IMR-90 (cell line): ENCODE results near the gene RADIL. TPM values are rescaled to one million over a fixed set of nuclear protein-coding genes. Genes with fewer than 3 reads are reported as not detected.

Experiments used
- ATAC-seq: fragments of 200-7000 bp; cut with Tn5 transposase; 2 replicates; pipeline ENCODE4 v1.9.1; 2020; ENCODE audit warnings: low read depth, mild to moderate bottlenecking, moderate library complexity
- BruUV-seq: library from RNA; stranded (reverse); fragments of 400-500 nt; replicated peaks from 2 replicates; lab custom pipeline; 2021; lab: Mats Ljungman, UMichigan
- CTCF ChIA-PET: fragments of 300-600 bp; formaldehyde crosslinking; extraction: SDS; loops from one replicate; lab custom pipeline; 2021; ENCODE audit warnings: antibody characterized with exemption; lab: Yijun Ruan, JAX
- POLR2A ChIA-PET: fragments of 300-600 bp; sonication (Branson Sonifier 250); formaldehyde crosslinking; loops from one replicate; lab custom pipeline; 2022; ENCODE audit warnings: antibody characterized with exemption; ENCODE audit not compliant: unreplicated experiment; lab: Charles Lee
- DNase-seq: peaks from one replicate; pipeline ENCODE4 v3.0.0; 2013
- H2AFZ ChIP-seq: replicated peaks from 2 replicates; pipeline ENCODE3; 2013; ENCODE audit warnings: low read length, mild to moderate bottlenecking; ENCODE audit not compliant: poor library complexity
- H2AK5ac ChIP-seq: 2 replicates; pipeline ENCODE4 v1.6.1; 2013; ENCODE audit warnings: low read depth, low read length, inconsistent platforms
- H2AK9ac ChIP-seq: replicated peaks from 2 replicates; pipeline ENCODE3; 2013; ENCODE audit warnings: mild to moderate bottlenecking, low read depth, low read length, moderate library complexity; ENCODE audit not compliant: poor library complexity
- H2BK120ac ChIP-seq: 2 replicates; pipeline ENCODE4 v1.6.1; 2013; ENCODE audit warnings: low read depth, low read length, inconsistent platforms
- H2BK15ac ChIP-seq: 3 replicates; pipeline ENCODE4 v1.6.1; 2013; ENCODE audit warnings: low read depth, low read length, inconsistent platforms
- H2BK20ac ChIP-seq: 2 replicates; pipeline ENCODE4 v1.6.1; 2013; ENCODE audit warnings: low read depth, mild to moderate bottlenecking, inconsistent platforms, low read length, moderate library complexity
- H2BK5ac ChIP-seq: 2 replicates; pipeline ENCODE4 v1.6.1; 2013; ENCODE audit warnings: mild to moderate bottlenecking, low read depth, low read length, inconsistent platforms; ENCODE audit not compliant: poor library complexity, severe bottlenecking
- H3K14ac ChIP-seq: replicated peaks from 2 replicates; pipeline ENCODE4 v1.6.1; 2013; ENCODE audit warnings: low read depth, low read length, inconsistent platforms
- H3K18ac ChIP-seq: 2 replicates; pipeline ENCODE4 v1.6.1; 2013; ENCODE audit warnings: low read depth, low read length, control low read depth
- H3K23ac ChIP-seq: 2 replicates; pipeline ENCODE4 v1.6.1; 2013; ENCODE audit warnings: low read depth, low read length, inconsistent platforms
- H3K27ac ChIP-seq: 2 replicates; pipeline ENCODE4 v1.5.1; 2013; ENCODE audit warnings: mild to moderate bottlenecking, control low read depth, low read length; ENCODE audit not compliant: insufficient read depth
- H3K27me3 ChIP-seq: 2 replicates; pipeline ENCODE4 v1.6.1; 2013; ENCODE audit warnings: low read length; ENCODE audit not compliant: control insufficient read depth, insufficient read depth
- H3K36me3 ChIP-seq: 2 replicates; pipeline ENCODE4 v1.6.1; 2013; ENCODE audit warnings: low read length, mixed read lengths; ENCODE audit not compliant: control insufficient read depth, insufficient read depth
- H3K4ac ChIP-seq: 2 replicates; pipeline ENCODE4 v1.6.1; 2013; ENCODE audit warnings: low read depth, low read length, inconsistent platforms
- H3K4me1 ChIP-seq: 2 replicates; pipeline ENCODE4 v1.6.1; 2013; ENCODE audit warnings: low read length, mixed read lengths; ENCODE audit not compliant: control insufficient read depth, insufficient read depth
- H3K4me2 ChIP-seq: 2 replicates; pipeline ENCODE4 v1.6.1; 2013; ENCODE audit warnings: low read depth, mild to moderate bottlenecking, control low read depth, low read length, moderate library complexity
- H3K4me3 ChIP-seq: 2 replicates; pipeline ENCODE4 v1.5.1; 2013; ENCODE audit warnings: low read depth, mild to moderate bottlenecking, control low read depth, low read length, moderate library complexity; ENCODE audit not compliant: insufficient read depth
- H3K56ac ChIP-seq: 2 replicates; pipeline ENCODE4 v1.6.1; 2013; ENCODE audit warnings: low read length, inconsistent platforms; ENCODE audit not compliant: insufficient read depth; ENCODE audit errors: extremely low read depth
- H3K79me1 ChIP-seq, 2 experiments: 2 replicates each; pipeline ENCODE4 v1.6.1; 2013; ENCODE audit warnings: low read length in 2 of 2, inconsistent platforms in 1 of 2, low read depth in 1 of 2
- H3K9ac ChIP-seq: 2 replicates; pipeline ENCODE4 v1.6.1; 2013; ENCODE audit warnings: low read depth, low read length, control low read depth
- H3K9me1 ChIP-seq: 2 replicates; pipeline ENCODE4 v1.6.1; 2013; ENCODE audit warnings: low read length, inconsistent platforms; ENCODE audit not compliant: insufficient read depth
- H3K9me3 ChIP-seq: 2 replicates; pipeline ENCODE4 v1.6.1; 2013; ENCODE audit warnings: low read length; ENCODE audit not compliant: control insufficient read depth, insufficient read depth
- H4K20me1 ChIP-seq: 2 replicates; pipeline ENCODE4 v1.6.1; 2013; ENCODE audit warnings: low read length, inconsistent platforms; ENCODE audit not compliant: insufficient read depth
- H4K5ac ChIP-seq: 2 replicates; pipeline ENCODE4 v1.6.1; 2013; ENCODE audit warnings: mild to moderate bottlenecking, low read depth, low read length, control low read depth
- H4K8ac ChIP-seq, 2 experiments: 2 replicates each; pipeline ENCODE4 v1.6.1; 2013; ENCODE audit warnings: low read depth in 2 of 2, low read length in 2 of 2, control low read depth in 1 of 2, inconsistent platforms in 1 of 2
- H4K91ac ChIP-seq: 2 replicates; pipeline ENCODE4 v1.6.1; 2013; ENCODE audit warnings: low read depth, low read length, inconsistent platforms; ENCODE audit not compliant: insufficient read depth
- CEBPB ChIP-seq: IDR thresholded peaks from 2 replicates; pipeline ENCODE4 v1.6.1; 2012; ENCODE audit warnings: low read depth, low read length, improper control_type of control experiment
- FOS ChIP-seq: fragments of 150-350 bp; IDR thresholded peaks from 2 replicates; pipeline ENCODE4 v1.6.1; 2016; ENCODE audit warnings: low read depth, low read length
- MAZ ChIP-seq: IDR thresholded peaks from 2 replicates; pipeline ENCODE4 v1.6.1; 2012; ENCODE audit warnings: low read depth, mild to moderate bottlenecking, low read length, improper control_type of control experiment, moderate library complexity, borderline replicate concordance
- NFE2L2 ChIP-seq: fragments of 150-350 bp; IDR thresholded peaks from 2 replicates; pipeline ENCODE4 v1.6.1; 2016; ENCODE audit warnings: low read depth, mild to moderate bottlenecking, low read length
- RAD21 ChIP-seq: IDR thresholded peaks from 2 replicates; pipeline ENCODE4 v1.6.1; 2012; ENCODE audit warnings: low read length, improper control_type of control experiment
- SMC3 ChIP-seq: fragments of 150-350 bp; IDR thresholded peaks from 2 replicates; pipeline ENCODE4 v1.6.1; 2016; ENCODE audit warnings: low read depth, mild to moderate bottlenecking, antibody characterized with exemption, low read length, moderate library complexity
- WGBS, 2 experiments: methylation state at CpG; one replicate each; pipeline versions ENCODE4 v1.1.5 to v1.1.7; 2013; ENCODE audit warnings: missing lambda C conversion rate in 2 of 2; ENCODE audit not compliant: insufficient read length in 1 of 2; ENCODE audit errors: extremely low coverage in 2 of 2; 5-methylcytosine and 5-hydroxymethylcytosine counted together
- dilution Hi-C: fragments of 300-500 bp; cut with HindIII; formaldehyde crosslinking; loops from one replicate; pipeline ENCODE4 v1.14.3; 2018; ENCODE audit warnings: low sequenced_read_pairs; ENCODE audit not compliant: unreplicated experiment
- in situ Hi-C: fragments of 300-500 bp; cut with MboI; formaldehyde crosslinking; loops from 3 replicates; pipeline ENCODE4 v1.14.3; 2019; ENCODE audit warnings: low sequenced_read_pairs, inconsistent platforms, mixed read lengths
- intact Hi-C: fragments of 100-400 bp; cut with micrococcal nuclease; formaldehyde crosslinking; loops from 2 replicates; pipeline ENCODE4 v1.10.0; 2022
- polyA plus RNA-seq, 3 experiments: library from polyadenylated mRNA; depleted of rRNA; stranded (reverse); fragments of >200 nt; gene quantifications; 2 replicates each; pipeline ENCODE4 v1.2.3, GENCODE V29; 2012; ENCODE audit warnings: low replicate concordance in 1 of 3
- total RNA-seq: library from RNA; depleted of rRNA; stranded (reverse); fragments of >200 nt; gene quantifications from 2 replicates; pipeline ENCODE4 v1.2.3, GENCODE V29; 2012
- TF ChIP-seq, protein P1 (sequence below): conservative IDR thresholded peaks from 2 replicates; pipeline ENCODE4 v1.5.1; 2012; ENCODE audit warnings: mild to moderate bottlenecking, low read depth, low read length, improper control_type of control experiment
- TF ChIP-seq, protein P2 (sequence below): fragments of 150-350 bp; IDR thresholded peaks from 2 replicates; pipeline ENCODE4 v1.6.1; 2016; ENCODE audit warnings: low read depth, mild to moderate bottlenecking, low read length, moderate library complexity, borderline replicate concordance

Gene RADIL
- total and polyA plus RNA-seq, 2 of the 4 experiments (the other 2 are of a cell fraction): 0.18 to 0.48 TPM

DNA sequence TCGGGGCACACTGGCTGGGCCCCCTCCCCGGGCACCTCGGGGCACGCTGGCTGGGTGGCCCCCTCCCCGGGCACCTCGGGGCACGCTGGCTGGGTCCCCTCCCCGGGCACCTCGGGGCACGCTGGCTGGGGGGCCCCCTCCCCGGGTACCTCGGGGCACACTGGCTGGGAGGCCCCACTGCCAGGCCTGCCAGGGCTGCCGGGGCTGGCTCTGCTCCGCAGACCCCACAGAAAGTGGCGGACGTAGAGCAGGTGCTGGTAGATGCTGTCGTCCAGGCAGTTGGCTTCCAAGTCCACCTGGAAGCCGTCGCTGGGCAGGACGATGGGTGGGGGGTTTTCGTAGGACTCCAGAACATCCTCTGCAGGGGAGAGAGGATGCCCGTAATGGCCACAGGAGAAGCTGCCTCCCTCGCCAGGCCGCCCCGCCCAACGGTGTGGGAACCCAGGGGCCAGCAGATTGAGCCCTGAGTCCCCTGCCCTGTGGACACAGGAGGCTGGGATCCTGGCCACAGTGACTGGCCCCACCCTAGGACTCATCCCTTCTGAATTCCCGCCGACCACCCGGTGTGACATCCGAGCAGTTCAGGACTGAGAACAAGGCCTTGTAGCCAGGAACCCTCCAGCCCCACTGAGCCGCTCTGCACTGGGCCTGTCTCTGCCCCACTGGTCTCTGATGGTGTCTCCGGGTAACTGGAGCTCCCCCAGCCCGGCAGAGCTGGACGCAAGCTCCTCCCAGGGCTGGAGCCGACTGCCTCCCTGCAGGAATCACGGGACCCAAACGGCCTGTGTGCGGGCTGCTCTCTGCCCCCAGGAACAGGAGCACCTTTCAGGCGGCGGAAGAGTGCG lies 79.9 kb downstream of the RADIL start:
- H3K56ac ChIP-seq: no peak overlapping the region
- H2BK120ac ChIP-seq: no peak overlapping the region
- no peak overlapping the region for H2BK15ac ChIP-seq
- H2BK5ac ChIP-seq: no peak overlapping the region
- no peak overlapping the region for H3K18ac ChIP-seq
- H3K9ac ChIP-seq: no peak overlapping the region
- H3K27me3 ChIP-seq: peaks cover 16% of the 10 kb centered on the region
- no peaks in the 10 kb centered on the region for H4K20me1 ChIP-seq
- no peak overlapping the region for H3K4me2 ChIP-seq
- no peak overlapping the region for H3K23ac ChIP-seq
- H3K79me1 ChIP-seq: no peaks in the 10 kb centered on the region
- ChIA-PET CTCF (no interaction called here), POLR2A (no interaction called here)
- no peak overlapping the region for H2AK9ac ChIP-seq
- no peaks in the 10 kb centered on the region for H3K9me1 ChIP-seq
- no peak overlapping the region for H4K91ac ChIP-seq
- no peaks in the 10 kb centered on the region for H3K4me1 ChIP-seq
- no peak overlapping the region for H3K4me3 ChIP-seq
- BruUV-seq: no TSS peak
- no peak overlapping the region for H3K27ac ChIP-seq
- intact Hi-C loops (no loop called here), in situ Hi-C loops (no loop called here), dilution Hi-C loops (no loop called here)
- no peak overlapping the region for H2BK20ac ChIP-seq
- H3K9me3 ChIP-seq: no peaks in the 10 kb centered on the region
- H2AFZ ChIP-seq: no peak overlapping the region
- WGBS, 2 experiments: 85% methylated on average over 25 of the region's 41 CpGs; no CpG with 5 or more reads in 1 of the 2 experiments
- H4K5ac ChIP-seq: no peak overlapping the region
- H4K8ac ChIP-seq: no peak overlapping the region
- DNase-seq (no peak), ATAC-seq (no peak; the same call in 1 of the 2 replicates)
- no peak overlapping the region for H3K4ac ChIP-seq
- no peaks in the 10 kb centered on the region for H3K36me3 ChIP-seq
- TF ChIP-seq, protein P1, sequence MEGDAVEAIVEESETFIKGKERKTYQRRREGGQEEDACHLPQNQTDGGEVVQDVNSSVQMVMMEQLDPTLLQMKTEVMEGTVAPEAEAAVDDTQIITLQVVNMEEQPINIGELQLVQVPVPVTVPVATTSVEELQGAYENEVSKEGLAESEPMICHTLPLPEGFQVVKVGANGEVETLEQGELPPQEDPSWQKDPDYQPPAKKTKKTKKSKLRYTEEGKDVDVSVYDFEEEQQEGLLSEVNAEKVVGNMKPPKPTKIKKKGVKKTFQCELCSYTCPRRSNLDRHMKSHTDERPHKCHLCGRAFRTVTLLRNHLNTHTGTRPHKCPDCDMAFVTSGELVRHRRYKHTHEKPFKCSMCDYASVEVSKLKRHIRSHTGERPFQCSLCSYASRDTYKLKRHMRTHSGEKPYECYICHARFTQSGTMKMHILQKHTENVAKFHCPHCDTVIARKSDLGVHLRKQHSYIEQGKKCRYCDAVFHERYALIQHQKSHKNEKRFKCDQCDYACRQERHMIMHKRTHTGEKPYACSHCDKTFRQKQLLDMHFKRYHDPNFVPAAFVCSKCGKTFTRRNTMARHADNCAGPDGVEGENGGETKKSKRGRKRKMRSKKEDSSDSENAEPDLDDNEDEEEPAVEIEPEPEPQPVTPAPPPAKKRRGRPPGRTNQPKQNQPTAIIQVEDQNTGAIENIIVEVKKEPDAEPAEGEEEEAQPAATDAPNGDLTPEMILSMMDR: no peak
- TF ChIP-seq, protein P2, sequence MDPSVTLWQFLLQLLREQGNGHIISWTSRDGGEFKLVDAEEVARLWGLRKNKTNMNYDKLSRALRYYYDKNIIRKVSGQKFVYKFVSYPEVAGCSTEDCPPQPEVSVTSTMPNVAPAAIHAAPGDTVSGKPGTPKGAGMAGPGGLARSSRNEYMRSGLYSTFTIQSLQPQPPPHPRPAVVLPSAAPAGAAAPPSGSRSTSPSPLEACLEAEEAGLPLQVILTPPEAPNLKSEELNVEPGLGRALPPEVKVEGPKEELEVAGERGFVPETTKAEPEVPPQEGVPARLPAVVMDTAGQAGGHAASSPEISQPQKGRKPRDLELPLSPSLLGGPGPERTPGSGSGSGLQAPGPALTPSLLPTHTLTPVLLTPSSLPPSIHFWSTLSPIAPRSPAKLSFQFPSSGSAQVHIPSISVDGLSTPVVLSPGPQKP: no peak
- TF ChIP-seq RAD21 (no peak), MAZ (no peak), FOS (no peak), CEBPB (no peak), SMC3 (no peak), NFE2L2 (no peak)
- no peak overlapping the region for H3K14ac ChIP-seq
- no peak overlapping the region for H2AK5ac ChIP-seq
